ENCODE measurements around the gene SCGB1C1. TPM values are rescaled to one million over a fixed set of nuclear protein-coding genes. Genes with fewer than 3 reads are reported as not detected.
A peak's percentile ranks its signal among the peaks of the same experiment; 100 is the strongest.
"Not testable (repeated sequence)": the region's sequence is repeated elsewhere in the genome, so short reads cannot be mapped to it uniquely, and the experiment has no call there.

Gene SCGB1C1
- polyA plus RNA-seq, 3 donors, result 0.48 to 1.9 TPM; not detected in 1

- DNase-seq (ENCODE audit: extremely low read depth in 1 of 11, low read depth in 9 of 11, low spot score in 4 of 11), result no peak
These were observed 40.1 kb downstream of the SCGB1C1 start for GRCh38 chr11:232783-233565.

GRCh38 chr11:235180-235579 lies 42.3 kb downstream of the SCGB1C1 start:
- no peak for DNase-seq (ENCODE audit: extremely low read depth in 1 of 11, low read depth in 9 of 11, low spot score in 4 of 11)

GRCh38 chr11:235609-235996 lies 42.7 kb downstream of the SCGB1C1 start:
- DNase-seq (ENCODE audit: extremely low read depth in 1 of 11, low read depth in 9 of 11, low spot score in 4 of 11), result peak in 5 of 11 donors; percentile 8 to 42 (median 17)

- DNase-seq (ENCODE audit: extremely low read depth in 1 of 11, low read depth in 9 of 11, low spot score in 4 of 11), result peak; percentile 29 to 78 (median 71)
These were observed 43.3 kb downstream of the SCGB1C1 start, which contains the start of gene SIRT3 for GRCh38 chr11:235997-236773. SIRT3 (minus strand) TSS chr11:236342; CDS start chr11:236328, 14 bp downstream.

- peak in 10 of 11 donors; percentile 65 to 86 (median 79) for DNase-seq (ENCODE audit: extremely low read depth in 1 of 11, low read depth in 9 of 11, low spot score in 4 of 11)
These were observed 44.2 kb downstream of the SCGB1C1 start, which contains the start of gene PSMD13 for GRCh38 chr11:236774-237767. PSMD13 (plus strand) TSS chr11:236976; CDS start chr11:237050, 74 bp downstream.

GRCh38 chr11:238346-238745 lies 45.5 kb downstream of the SCGB1C1 start:
- DNase-seq (ENCODE audit: extremely low read depth in 1 of 11, low read depth in 9 of 11, low spot score in 4 of 11), result not testable (repeated sequence)

- no peak for DNase-seq (ENCODE audit: extremely low read depth in 1 of 11, low read depth in 9 of 11, low spot score in 4 of 11)
These were observed 47.4 kb downstream of the SCGB1C1 start for GRCh38 chr11:240315-240714.

GRCh38 chr11:241634-242033 lies 48.8 kb downstream of the SCGB1C1 start:
- no peak for DNase-seq (ENCODE audit: extremely low read depth in 1 of 11, low read depth in 9 of 11, low spot score in 4 of 11)

Other genes with a start within 250 kb of the SCGB1C1 start
- 10 to 100 TPM; 36.1 to 47.8 (median 46.2) TPM for gene BET1L, start 14.3 kb downstream of the SCGB1C1 start, polyA plus RNA-seq (ENCODE audit: insufficient read length in 3 of 3)
- gene RIC8A, start 14.6 kb downstream of the SCGB1C1 start, polyA plus RNA-seq (ENCODE audit: insufficient read length in 3 of 3), result 10 to 100 TPM; 71.4 to 88.1 (median 80.9) TPM
- 10 to 100 TPM; 26.5 to 39.3 (median 29.2) TPM for gene SIRT3, start 43.3 kb downstream of the SCGB1C1 start, polyA plus RNA-seq (ENCODE audit: insufficient read length in 3 of 3)
- 100 to 1,000 TPM; 132 to 155 (median 152) TPM for gene PSMD13, start 43.9 kb downstream of the SCGB1C1 start, polyA plus RNA-seq (ENCODE audit: insufficient read length in 3 of 3)
- under 1 TPM; 0.24 to 0.67 (median 0.55) TPM for gene NLRP6, start 85.3 kb downstream of the SCGB1C1 start, polyA plus RNA-seq (ENCODE audit: insufficient read length in 3 of 3)
- 10 to 100 TPM; 10.9 to 52.6 (median 29.2) TPM for gene PGGHG, start 96.0 kb downstream of the SCGB1C1 start, polyA plus RNA-seq (ENCODE audit: insufficient read length in 3 of 3)
- under 1 TPM in 2 of 3 donors, not detected in 1; 0.19 to 0.36 TPM for gene IFITM5, start 106.4 kb downstream of the SCGB1C1 start, polyA plus RNA-seq (ENCODE audit: insufficient read length in 3 of 3)
- gene IFITM2, start 114.7 kb downstream of the SCGB1C1 start, polyA plus RNA-seq (ENCODE audit: insufficient read length in 3 of 3), result 100 to 1,000 TPM; 176 to 248 (median 216) TPM
- gene IFITM1, start 121.0 kb downstream of the SCGB1C1 start, polyA plus RNA-seq (ENCODE audit: insufficient read length in 3 of 3), result 10 to 100 TPM; 36.7 to 47.9 (median 42.5) TPM
- gene IFITM3, start 127.8 kb downstream of the SCGB1C1 start, polyA plus RNA-seq (ENCODE audit: insufficient read length in 3 of 3), result 100 to 1,000 TPM; 323 to 370 (median 359) TPM
- gene B4GALNT4, start 176.4 kb downstream of the SCGB1C1 start, polyA plus RNA-seq (ENCODE audit: insufficient read length in 3 of 3), result 10 to 100 TPM; 64.8 to 99.5 (median 72.8) TPM
- gene PKP3, start 201.1 kb downstream of the SCGB1C1 start, polyA plus RNA-seq (ENCODE audit: insufficient read length in 3 of 3), result 1 to 10 TPM; 3.4 to 5.1 (median 4.6) TPM
- 10 to 100 TPM; 31.7 to 58.1 (median 56.9) TPM for gene SIGIRR, start 221.9 kb downstream of the SCGB1C1 start, polyA plus RNA-seq (ENCODE audit: insufficient read length in 3 of 3)
- 10 to 100 TPM in 2 of 3 donors, 1 to 10 TPM in 1; 9.2 to 18.1 (median 10.3) TPM for gene ANO9, start 248.9 kb downstream of the SCGB1C1 start, polyA plus RNA-seq (ENCODE audit: insufficient read length in 3 of 3)